Adrenal gland (tissue), 12 donors: ENCODE results near the gene USP25. TPM values are rescaled to one million over a fixed set of nuclear protein-coding genes. Genes with fewer than 3 reads are reported as not detected.

Source experiments
- DNase-seq, 7 donors: peaks; one replicate each; pipeline ENCODE4 v3.0.0-alpha.2; 2019 to 2020
- H3K27ac ChIP-seq, 5 donors: fragments of 200-600 bp; sonication (generic) in 4 of 5; 1 replicate in 3 of 5; 2 replicates in 2 of 5; pipeline versions ENCODE4 v1.5.1 to v1.8.0; 2016 to 2020; ENCODE audit warnings: mild to moderate bottlenecking in 1 of 5
- H3K27me3 ChIP-seq: fragments of 200-600 bp; 2 replicates; pipeline ENCODE4 v1.8.0; 2021
- H3K36me3 ChIP-seq, 2 donors: fragments of 200-600 bp; replicated peaks in 1 of 2; 1 replicate in 1 of 2; 2 replicates in 1 of 2; pipeline versions ENCODE4 v1.5.1 to v1.8.0; 2018 to 2022
- H3K4me1 ChIP-seq, 2 donors: fragments of 200-600 bp; replicated peaks in 1 of 2; 1 replicate in 1 of 2; 2 replicates in 1 of 2; pipeline versions ENCODE4 v1.5.1 to v1.8.0; 2018 to 2021
- H3K4me3 ChIP-seq, 4 donors: fragments of 200-600 bp; sonication (generic) in 3 of 4; one replicate each; pipeline ENCODE4 v1.5.1; 2016 to 2018
- H3K9me3 ChIP-seq, 3 donors: fragments of 200-600 bp; sonication (generic) in 1 of 3; replicated peaks in 1 of 3; 1 replicate in 2 of 3; 2 replicates in 1 of 3; pipeline versions ENCODE4 v1.5.1 to v1.8.0; 2016 to 2021
- POLR2A ChIP-seq, 2 donors: fragments of 450-650 bp; IDR thresholded peaks; one replicate each; pipeline ENCODE4 v1.6.1; 2017; ENCODE audit warnings: antibody characterized with exemption in 2 of 2, mild to moderate bottlenecking in 2 of 2, moderate library complexity in 1 of 2
- WGBS, 4 donors: extraction: QIAGEN DNeasy Blood & Tissue Kit in 2 of 4; methylation state at CpG; one replicate each; pipeline versions ENCODE4 v1.1.5 to v1.1.7; 2013 to 2017; 5-methylcytosine and 5-hydroxymethylcytosine counted together
- intact Hi-C, 2 donors: fragments of 100-400 bp; cut with DNase I; formaldehyde crosslinking; loops; one replicate each; pipeline versions ENCODE4 v1.14.1 to v1.15.0; 2022 to 2023
- polyA plus RNA-seq, 3 donors: library from polyadenylated mRNA; stranded (reverse); fragments of 200-250 nt in 2 of 3; fragments of 350-450 nt in 1 of 3; fragmentation: Illumina TruSeq in 1 of 3; extraction: RNeasy Lipid Tissue Mini Kit (QIAGEN cat#74804) in 1 of 3; gene quantifications; one replicate each; pipeline ENCODE4 v1.2.3, GENCODE V29; 2013 to 2014
- total RNA-seq, 9 donors: library from RNA; depleted of rRNA in 4 of 9; stranded (reverse); fragments of >200 nt in 4 of 9; fragments of 120-200 nt in 1 of 9; fragmentation: NEBNext Ultra II Directional in 1 of 9; extraction: Animal tissue kit (Norgen Biotek cat#: 25700) in 1 of 9; gene quantifications; one replicate each; pipeline versions ENCODE4 v1.1.0 to v1.2.4, GENCODE V29; 2013 to 2023
- TF ChIP-seq, protein P1 (sequence below), 6 experiments: fragments of 450-650 bp in 4 of 6; fragments of 200-600 bp in 2 of 6; sonication (generic) in 1 of 6; IDR thresholded peaks; 1 replicate in 5 of 6; 2 replicates in 1 of 6; pipeline versions ENCODE4 v1.5.1 to v1.8.0; 2016 to 2021; ENCODE audit warnings: antibody characterized with exemption in 6 of 6, mild to moderate bottlenecking in 2 of 6, moderate library complexity in 1 of 6
- donor health status: healthy with polysubstance abuse.
- donor health status: Bipolar disorder and iron deficiency.
- donor health status: DM: yes; HTN: yes; CAD: no.
- donor health status: DM: no; HTN: no; CAD: no.
- donor health status: DM: no; HTN: no; CAD: no.
- donor health status: DM: yes; HTN: yes; CAD: no.

USP25 gene
- total and polyA plus RNA-seq, 12 donors = 11.8 to 47.4 (median 38.3) TPM

DNA sequence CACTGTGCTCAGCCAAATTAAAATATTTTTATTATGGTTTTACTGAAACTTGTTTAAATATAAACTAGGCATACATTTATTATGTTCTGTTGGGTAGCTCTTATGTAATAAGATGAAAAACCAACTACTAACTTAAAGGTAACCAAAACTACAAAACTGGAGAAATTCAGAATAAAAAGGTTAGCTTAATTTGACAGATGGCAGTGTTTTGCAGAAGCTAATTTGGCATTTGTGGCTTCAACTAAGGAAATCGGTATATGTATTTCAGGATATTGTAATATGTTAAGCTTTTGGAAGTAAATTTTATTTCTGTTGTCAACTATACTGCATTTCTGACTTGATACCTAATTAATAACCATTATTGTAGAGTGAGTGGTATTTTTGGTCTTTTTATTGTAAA lies 18.8 kb downstream of the USP25 start:
- H3K4me3 ChIP-seq = no peak overlapping the region
- H3K4me1 ChIP-seq = peaks cover 9 to 30% of the 10 kb centered on the region in 2 donors
- H3K36me3 ChIP-seq = no peaks in the 10 kb centered on the region
- H3K27me3 ChIP-seq = no peaks in the 10 kb centered on the region
- H3K27ac ChIP-seq = no peak overlapping the region
- TF ChIP-seq POLR2A (IDR thresholded peaks at IDR 0.05) = no peak
- TF ChIP-seq, protein P1, sequence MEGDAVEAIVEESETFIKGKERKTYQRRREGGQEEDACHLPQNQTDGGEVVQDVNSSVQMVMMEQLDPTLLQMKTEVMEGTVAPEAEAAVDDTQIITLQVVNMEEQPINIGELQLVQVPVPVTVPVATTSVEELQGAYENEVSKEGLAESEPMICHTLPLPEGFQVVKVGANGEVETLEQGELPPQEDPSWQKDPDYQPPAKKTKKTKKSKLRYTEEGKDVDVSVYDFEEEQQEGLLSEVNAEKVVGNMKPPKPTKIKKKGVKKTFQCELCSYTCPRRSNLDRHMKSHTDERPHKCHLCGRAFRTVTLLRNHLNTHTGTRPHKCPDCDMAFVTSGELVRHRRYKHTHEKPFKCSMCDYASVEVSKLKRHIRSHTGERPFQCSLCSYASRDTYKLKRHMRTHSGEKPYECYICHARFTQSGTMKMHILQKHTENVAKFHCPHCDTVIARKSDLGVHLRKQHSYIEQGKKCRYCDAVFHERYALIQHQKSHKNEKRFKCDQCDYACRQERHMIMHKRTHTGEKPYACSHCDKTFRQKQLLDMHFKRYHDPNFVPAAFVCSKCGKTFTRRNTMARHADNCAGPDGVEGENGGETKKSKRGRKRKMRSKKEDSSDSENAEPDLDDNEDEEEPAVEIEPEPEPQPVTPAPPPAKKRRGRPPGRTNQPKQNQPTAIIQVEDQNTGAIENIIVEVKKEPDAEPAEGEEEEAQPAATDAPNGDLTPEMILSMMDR (IDR thresholded peaks at IDR 0.05) = no peak
- no peaks in the 10 kb centered on the region for H3K9me3 ChIP-seq
- 75 to 84% (median 82%) methylated on average over 1 of the region's 1 CpG for WGBS, 4 donors
- intact Hi-C loops = no loop called here
- no peak for DNase-seq

DNA sequence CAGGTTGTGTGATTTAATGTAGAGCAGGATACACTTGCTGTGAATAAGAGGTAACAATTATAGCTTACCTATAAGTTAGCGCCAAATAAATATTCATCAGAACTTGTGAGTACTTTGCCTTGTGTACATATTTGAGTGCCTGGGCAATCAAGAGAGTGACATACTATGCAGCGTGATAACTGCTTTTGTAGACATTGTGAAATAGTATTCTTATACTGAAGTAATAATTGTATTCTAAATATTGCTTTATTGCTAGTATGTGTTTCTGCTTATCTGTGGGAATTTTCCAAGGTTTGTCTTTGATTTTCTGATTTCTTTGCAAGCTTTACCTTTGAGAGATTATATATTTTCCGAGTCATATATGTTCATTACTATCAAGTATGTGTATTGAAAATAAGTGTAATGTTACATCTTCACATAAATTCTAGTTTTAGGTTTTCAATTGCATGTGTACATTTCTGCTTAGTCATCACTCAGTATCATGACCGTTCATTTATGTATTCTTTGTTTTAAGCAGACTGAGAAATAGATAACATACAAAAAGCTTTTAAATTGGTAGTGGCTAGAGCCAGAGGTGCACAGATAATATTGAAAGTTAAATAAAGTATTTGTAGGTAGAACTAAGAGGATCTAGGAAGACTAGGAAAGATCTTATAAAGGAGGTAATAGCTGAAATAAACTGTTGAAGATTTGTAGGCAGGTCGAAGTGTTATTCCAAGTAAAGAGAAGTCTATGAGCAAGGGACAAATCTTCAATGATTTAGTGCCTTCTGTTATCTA lies 19.5 kb downstream of the USP25 start:
- 57 to 70% (median 63%) methylated on average over 5 of the region's 5 CpGs for WGBS, 4 donors
- H3K4me1 ChIP-seq = peaks cover 16 to 37% of the 10 kb centered on the region in 2 donors
- intact Hi-C loops = no loop called here
- DNase-seq = no peak
- no peaks in the 10 kb centered on the region for H3K9me3 ChIP-seq
- H3K4me3 ChIP-seq = peak overlapping the region in 1 of 4 donors; percentile 26
- H3K36me3 ChIP-seq = no peaks in the 10 kb centered on the region
- H3K27ac ChIP-seq = no peak overlapping the region
- no peaks in the 10 kb centered on the region for H3K27me3 ChIP-seq
- no peak for TF ChIP-seq POLR2A (IDR thresholded peaks at IDR 0.05)
- TF ChIP-seq, protein P1 (IDR thresholded peaks at IDR 0.05) = no peak

DNA sequence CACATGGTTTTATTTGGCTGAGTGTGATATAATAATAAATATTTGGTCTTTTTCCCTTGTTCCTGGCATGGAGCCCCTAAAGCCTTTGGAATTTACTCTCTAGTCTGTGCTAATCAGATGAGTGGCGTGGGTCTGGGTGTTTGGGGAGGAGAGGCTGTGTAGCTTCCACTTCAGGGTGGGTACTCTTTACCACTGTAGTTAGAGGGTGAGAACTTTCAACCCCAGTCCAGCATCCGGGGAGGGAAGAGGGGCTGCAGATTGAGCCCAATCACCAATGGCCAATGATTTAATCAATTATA lies 20.0 kb downstream of the USP25 start:
- H3K9me3 ChIP-seq = no peaks in the 10 kb centered on the region
- peaks cover 21 to 42% of the 10 kb centered on the region in 2 donors for H3K4me1 ChIP-seq
- no peaks in the 10 kb centered on the region for H3K36me3 ChIP-seq
- WGBS, 4 donors = 46 to 58% (median 56%) methylated on average over 2 of the region's 2 CpGs
- peak overlapping the region in 1 of 4 donors; percentile 26 for H3K4me3 ChIP-seq
- no peak for TF ChIP-seq POLR2A (IDR thresholded peaks at IDR 0.05)
- TF ChIP-seq, protein P1 (IDR thresholded peaks at IDR 0.05) = no peak
- peak in 3 of 7 donors; percentile 28 to 43 (median 40) for DNase-seq
- no peak overlapping the region for H3K27ac ChIP-seq
- intact Hi-C loops = no loop called here
- H3K27me3 ChIP-seq = no peaks in the 10 kb centered on the region

DNA sequence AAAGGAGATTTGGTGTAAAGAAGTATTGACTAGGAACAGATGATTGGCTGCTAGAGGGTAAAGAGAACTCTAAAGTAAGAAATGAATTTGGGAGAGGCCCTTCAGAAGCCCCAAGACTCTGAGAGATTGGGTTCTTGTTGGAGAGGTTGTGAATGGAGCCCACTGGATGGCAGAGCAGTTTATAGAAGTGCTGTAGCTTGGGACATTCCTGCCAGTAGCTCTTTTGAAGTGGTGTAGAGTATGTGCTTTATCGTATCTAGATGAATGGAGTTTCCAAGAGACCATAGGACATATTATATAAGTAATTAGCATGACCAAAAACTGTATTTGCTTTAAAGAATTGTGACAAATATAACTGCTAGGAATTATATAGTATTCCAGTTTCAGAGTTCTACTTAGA lies 21.3 kb downstream of the USP25 start:
- intact Hi-C loops = no loop called here
- no peak for DNase-seq
- Histone ChIP-seq H3K4me3 (no peak overlapping the region), H3K27ac (no peak overlapping the region), H3K27me3 (no peaks in the 10 kb centered on the region), H3K9me3 (no peaks in the 10 kb centered on the region), H3K36me3 (no peaks in the 10 kb centered on the region), H3K4me1 (peaks cover 25 to 51% of the 10 kb centered on the region in 2 donors)
- TF ChIP-seq, protein P1 (IDR thresholded peaks at IDR 0.05) = no peak
- TF ChIP-seq POLR2A (IDR thresholded peaks at IDR 0.05) = no peak
- 86 to 95% (median 92%) methylated on average over 1 of the region's 1 CpG for WGBS, 4 donors
